22Rv1 (cell line): ENCODE measurements around the gene TBX21.

ENCODE experiments used
- H3K27ac ChIP-seq: fragments of 450-650 bp; 2 replicates; pipeline ENCODE4 v1.5.1; 2017
- ZFX ChIP-seq: fragments of 450-650 bp; IDR thresholded peaks from 2 replicates; pipeline ENCODE4 v1.6.1; 2017; ENCODE audit warnings: antibody characterized with exemption, borderline replicate concordance
- TF ChIP-seq, protein P1 (sequence below): fragments of 450-650 bp; IDR thresholded peaks from 2 replicates; pipeline ENCODE4 v1.5.1; 2017; ENCODE audit warnings: mild to moderate bottlenecking

The TBX21 gene

GRCh38 chr17:47721725-47722124 is 11.3 kb upstream of the TBX21 start:
- TF ChIP-seq ZFX = no peak
- TF ChIP-seq, protein P1, sequence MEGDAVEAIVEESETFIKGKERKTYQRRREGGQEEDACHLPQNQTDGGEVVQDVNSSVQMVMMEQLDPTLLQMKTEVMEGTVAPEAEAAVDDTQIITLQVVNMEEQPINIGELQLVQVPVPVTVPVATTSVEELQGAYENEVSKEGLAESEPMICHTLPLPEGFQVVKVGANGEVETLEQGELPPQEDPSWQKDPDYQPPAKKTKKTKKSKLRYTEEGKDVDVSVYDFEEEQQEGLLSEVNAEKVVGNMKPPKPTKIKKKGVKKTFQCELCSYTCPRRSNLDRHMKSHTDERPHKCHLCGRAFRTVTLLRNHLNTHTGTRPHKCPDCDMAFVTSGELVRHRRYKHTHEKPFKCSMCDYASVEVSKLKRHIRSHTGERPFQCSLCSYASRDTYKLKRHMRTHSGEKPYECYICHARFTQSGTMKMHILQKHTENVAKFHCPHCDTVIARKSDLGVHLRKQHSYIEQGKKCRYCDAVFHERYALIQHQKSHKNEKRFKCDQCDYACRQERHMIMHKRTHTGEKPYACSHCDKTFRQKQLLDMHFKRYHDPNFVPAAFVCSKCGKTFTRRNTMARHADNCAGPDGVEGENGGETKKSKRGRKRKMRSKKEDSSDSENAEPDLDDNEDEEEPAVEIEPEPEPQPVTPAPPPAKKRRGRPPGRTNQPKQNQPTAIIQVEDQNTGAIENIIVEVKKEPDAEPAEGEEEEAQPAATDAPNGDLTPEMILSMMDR = no peak
- H3K27ac ChIP-seq = no peak overlapping the region

DNA sequence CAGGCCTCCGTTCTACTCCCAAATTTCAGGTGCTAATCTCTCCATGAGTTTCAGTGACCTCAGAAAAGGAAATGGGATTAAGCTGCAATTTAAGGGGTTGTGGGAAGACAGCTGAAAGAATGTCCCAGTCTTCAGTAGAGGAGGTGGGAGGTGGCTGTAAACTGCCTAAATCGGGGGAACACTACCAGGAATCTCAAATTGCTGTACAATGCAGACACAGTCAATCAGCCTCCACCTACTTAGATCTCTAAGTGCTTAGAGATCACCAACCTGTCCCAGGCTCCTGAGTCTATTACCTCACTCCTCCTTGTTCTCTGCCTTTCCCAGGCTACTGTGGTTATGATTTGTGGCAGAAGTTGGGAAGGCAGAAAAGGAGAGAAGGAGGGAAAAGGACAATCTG is 8.3 kb upstream of the TBX21 start:
- no peak overlapping the region for H3K27ac ChIP-seq
- TF ChIP-seq, protein P1 = no peak
- TF ChIP-seq ZFX = no peak

DNA sequence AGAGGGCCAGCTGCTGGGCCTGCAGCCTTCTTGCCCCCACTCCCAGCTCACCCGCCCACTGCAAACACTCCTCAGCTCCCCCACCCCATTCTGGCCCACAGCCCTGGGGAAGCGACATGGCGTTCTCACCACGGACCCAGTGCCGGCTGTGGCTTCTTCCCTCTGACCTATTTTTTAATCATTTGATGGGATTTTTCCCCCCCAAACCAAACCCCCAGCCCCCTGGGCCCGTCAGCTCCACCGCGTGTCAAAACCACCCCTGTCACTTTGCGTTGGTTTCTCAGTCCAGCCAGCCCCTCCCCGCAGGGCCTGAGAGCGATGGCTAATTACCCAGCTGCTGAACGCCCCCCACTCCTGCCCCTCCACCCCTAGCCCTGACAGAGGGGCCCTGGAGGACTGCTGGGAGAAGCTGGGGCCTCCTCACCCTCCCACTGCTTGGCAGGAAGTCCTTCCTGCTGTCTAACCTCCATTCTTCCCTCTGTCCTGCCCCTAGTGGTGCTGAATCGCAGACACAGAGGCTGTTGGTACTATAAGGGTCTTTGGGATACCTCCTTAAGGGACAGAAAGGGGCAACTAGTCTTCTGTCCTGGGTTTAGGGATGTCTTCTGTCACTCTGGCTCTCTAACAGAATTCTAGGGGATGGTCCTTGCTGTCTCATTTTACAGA is 7.5 kb upstream of the TBX21 start:
- H3K27ac ChIP-seq = no peak overlapping the region
- no peak for TF ChIP-seq ZFX
- TF ChIP-seq, protein P1 = no peak

GRCh38 chr17:47726796-47727703 is 6.0 kb upstream of the TBX21 start:
- TF ChIP-seq, protein P1 = no peak
- no peak for TF ChIP-seq ZFX
- H3K27ac ChIP-seq = no peak overlapping the region

DNA sequence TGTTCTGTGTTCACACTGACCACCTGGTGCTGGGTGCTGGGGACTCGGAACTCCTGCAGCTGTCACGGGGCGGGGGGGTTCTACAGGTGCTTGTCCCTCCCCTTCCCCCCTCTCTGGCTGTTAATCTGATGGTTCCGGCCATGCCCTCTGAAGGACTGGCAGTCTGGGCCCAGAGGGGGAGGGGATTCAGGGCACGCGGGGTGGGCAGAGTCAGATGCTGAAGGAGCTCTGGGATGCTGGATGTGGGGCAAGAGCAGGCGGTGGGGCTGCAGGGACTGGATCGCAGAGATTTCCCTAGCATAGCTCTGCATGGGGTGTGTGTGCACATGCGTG is 5.4 kb upstream of the TBX21 start:
- TF ChIP-seq, protein P1 = no peak
- TF ChIP-seq ZFX = no peak
- no peak overlapping the region for H3K27ac ChIP-seq

DNA sequence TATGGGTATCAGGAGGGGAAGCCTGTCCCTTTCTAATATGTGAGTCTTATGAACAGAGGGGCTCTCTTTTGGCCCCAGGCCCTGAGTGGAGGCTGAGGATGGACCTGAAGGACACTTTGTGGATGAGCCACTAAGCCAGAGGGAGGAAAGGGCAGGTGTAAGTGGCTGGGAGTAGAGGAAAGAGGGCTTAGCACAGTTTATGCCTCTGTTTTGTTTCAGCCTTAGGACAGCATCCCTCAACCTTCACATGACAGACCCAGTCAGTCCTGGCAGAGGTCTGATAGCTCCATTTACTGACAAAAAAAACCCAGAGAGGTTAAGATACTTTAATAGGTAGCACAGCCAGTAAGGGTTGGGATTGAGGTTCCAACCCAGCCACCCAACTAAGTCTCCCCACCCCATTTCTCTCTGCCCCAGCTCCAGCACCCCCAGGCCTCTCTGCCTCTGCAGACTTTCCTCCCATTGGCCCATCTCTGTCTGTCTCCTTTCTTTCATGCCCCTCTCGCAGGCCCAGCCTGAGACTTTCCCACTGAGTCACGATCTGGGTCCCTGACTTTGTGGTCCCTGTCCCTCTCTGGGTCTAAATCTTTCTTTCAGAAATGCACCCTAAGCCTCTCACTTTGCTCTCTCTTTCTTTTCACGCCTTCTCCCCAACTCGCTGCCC is 4.7 kb upstream of the TBX21 start:
- no peak overlapping the region for H3K27ac ChIP-seq
- TF ChIP-seq, protein P1 = no peak
- no peak for TF ChIP-seq ZFX
